CD4-positive, alpha-beta T cell (primary cell): Measurements from ENCODE around the gene PTCHD1. TPM values are rescaled to one million over a fixed set of nuclear protein-coding genes. Genes with fewer than 3 reads are reported as not detected.

Experiments used
- ATAC-seq: fragments of 200-7000 bp; cut with Tn5 transposase; one replicate; pipeline ENCODE4 v1.10.0; 2022; ENCODE audit warnings: mild to moderate bottlenecking; ENCODE audit not compliant: poor library complexity
- CTCF ChIA-PET: fragments of 350-600 bp; sonication (Branson Sonifier 250); formaldehyde crosslinking; loops from one replicate; lab custom pipeline; 2021; ENCODE audit warnings: antibody characterized with exemption, inconsistent platforms; lab: Charles Lee
- POLR2A ChIA-PET: fragments of 350-600 bp; sonication (Branson Sonifier 250); formaldehyde crosslinking; loops from one replicate; lab custom pipeline; 2021; ENCODE audit warnings: antibody characterized with exemption, inconsistent platforms; lab: Charles Lee
- DNase-seq, 14 experiments: peaks; one replicate each; pipeline ENCODE4 v3.0.0-alpha.2; 2013 to 2020; ENCODE audit warnings: mixed read lengths in 2 of 14
- H3K27ac ChIP-seq, 2 donors: one replicate each; pipeline versions ENCODE4 v1.5.1 to v1.7.0; 2013; ENCODE audit warnings: low read length in 2 of 2, low read depth in 1 of 2, mild to moderate bottlenecking in 1 of 2
- H3K27me3 ChIP-seq, 2 experiments: 1 replicate in 1 of 2; 2 replicates in 1 of 2; pipeline versions ENCODE4 v1.6.1 to v1.7.0; 2013; ENCODE audit warnings: low read length in 2 of 2, control low read depth in 1 of 2, mild to moderate bottlenecking in 1 of 2, moderate library complexity in 1 of 2; ENCODE audit not compliant: insufficient read depth in 2 of 2, control insufficient read depth in 1 of 2
- H3K36me3 ChIP-seq: one replicate; pipeline ENCODE4 v1.6.1; 2013; ENCODE audit warnings: low read length, control low read depth; ENCODE audit not compliant: insufficient read depth
- H3K4me1 ChIP-seq: one replicate; pipeline ENCODE4 v1.6.1; 2013; ENCODE audit warnings: low read length, control low read depth; ENCODE audit not compliant: insufficient read depth
- H3K4me3 ChIP-seq: one replicate; pipeline ENCODE4 v1.5.1; 2013; ENCODE audit warnings: mild to moderate bottlenecking, low read length, moderate library complexity
- H3K9me3 ChIP-seq, 2 experiments: 1 replicate in 1 of 2; 2 replicates in 1 of 2; pipeline versions ENCODE4 v1.6.1 to v1.7.0; 2013; ENCODE audit warnings: low read length in 2 of 2, mild to moderate bottlenecking in 2 of 2, control low read depth in 1 of 2, moderate library complexity in 1 of 2; ENCODE audit not compliant: control insufficient read depth in 1 of 2, insufficient read depth in 1 of 2
- H3K27ac Mint-ChIP-seq: one replicate; pipeline ENCODE4 v1.8.0; 2020; ENCODE audit warnings: mixed read lengths
- H3K27me3 Mint-ChIP-seq: one replicate; pipeline ENCODE4 v1.8.0; 2021; ENCODE audit warnings: mixed read lengths
- H3K36me3 Mint-ChIP-seq: one replicate; pipeline ENCODE4 v1.8.0; 2021; ENCODE audit warnings: low read depth, mixed read lengths
- H3K4me1 Mint-ChIP-seq: one replicate; pipeline ENCODE4 v1.8.0; 2021; ENCODE audit warnings: low read depth, mixed read lengths
- H3K4me3 Mint-ChIP-seq: one replicate; pipeline ENCODE4 v1.8.0; 2020; ENCODE audit warnings: mild to moderate bottlenecking, mixed read lengths
- H3K9me3 Mint-ChIP-seq: one replicate; pipeline ENCODE4 v1.8.0; 2020; ENCODE audit warnings: mixed read lengths
- CTCF ChIP-seq: fragments of 200-600 bp; IDR thresholded peaks from one replicate; pipeline ENCODE4 v1.8.0; 2022; ENCODE audit warnings: antibody characterized with exemption, mild to moderate bottlenecking
- intact Hi-C, 2 experiments: fragments of 100-400 bp; cut with DNase I in 1 of 2; cut with micrococcal nuclease in 1 of 2; formaldehyde crosslinking; loops; one replicate each; pipeline versions ENCODE4 v1.15.1 to v1.9.0; 2023 to 2025; cut with DNase I, micrococcal nuclease
- total RNA-seq, 174 experiments: library from RNA in 2 of 174; stranded (reverse) in 2 of 174; gene quantifications; one replicate each; pipeline ENCODE4 v1.2.3 and lab custom pipeline; 2021 to 2026

The PTCHD1 gene
- total RNA-seq, 2 experiments from 2014 or later = not detected

- intact Hi-C loops = no loop called here
- no peak overlapping the region for H3K27ac Mint-ChIP-seq
- no peaks in the 10 kb centered on the region for H3K9me3 Mint-ChIP-seq
- no peaks in the 10 kb centered on the region for H3K27me3 ChIP-seq
- POLR2A ChIA-PET = no interaction called here
- no peaks in the 10 kb centered on the region for H3K27me3 Mint-ChIP-seq
- H3K9me3 ChIP-seq = no peaks in the 10 kb centered on the region
- H3K27ac ChIP-seq = no peak overlapping the region
- TF ChIP-seq CTCF = no peak
- CTCF ChIA-PET = no interaction called here
- DNase-seq = no peak
- no peak for ATAC-seq
- H3K4me1 Mint-ChIP-seq = no peaks in the 10 kb centered on the region
- H3K4me3 Mint-ChIP-seq = no peak overlapping the region
- no peaks in the 10 kb centered on the region for H3K4me1 ChIP-seq
- no peaks in the 10 kb centered on the region for H3K36me3 Mint-ChIP-seq
- H3K36me3 ChIP-seq = no peaks in the 10 kb centered on the region
- H3K4me3 ChIP-seq = no peak overlapping the region
Observed at GRCh38 chrX:23389196-23389792, 54.6 kb downstream of the PTCHD1 start.

GRCh38 chrX:23390979-23391378 lies 56.3 kb downstream of the PTCHD1 start:
- Mint-ChIP-seq H3K27me3 (no peaks in the 10 kb centered on the region), H3K4me3 (no peak overlapping the region), H3K36me3 (no peaks in the 10 kb centered on the region), H3K9me3 (no peaks in the 10 kb centered on the region), H3K4me1 (no peaks in the 10 kb centered on the region), H3K27ac (no peak overlapping the region)
- ChIA-PET POLR2A (no interaction called here), CTCF (no interaction called here)
- no peaks in the 10 kb centered on the region for H3K9me3 ChIP-seq
- no peak overlapping the region for H3K27ac ChIP-seq
- H3K27me3 ChIP-seq = no peaks in the 10 kb centered on the region
- H3K4me3 ChIP-seq = no peak overlapping the region
- intact Hi-C loops = no loop called here
- DNase-seq = no peak
- no peak for TF ChIP-seq CTCF
- no peak for ATAC-seq
- H3K4me1 ChIP-seq = no peaks in the 10 kb centered on the region
- H3K36me3 ChIP-seq = no peaks in the 10 kb centered on the region

GRCh38 chrX:23392195-23392594 lies 57.5 kb downstream of the PTCHD1 start:
- no peaks in the 10 kb centered on the region for H3K27me3 Mint-ChIP-seq
- no peaks in the 10 kb centered on the region for H3K4me1 Mint-ChIP-seq
- intact Hi-C loops = no loop called here
- DNase-seq (no peak), ATAC-seq (no peak)
- no peak overlapping the region for H3K4me3 ChIP-seq
- no peak overlapping the region for H3K4me3 Mint-ChIP-seq
- ChIA-PET POLR2A (no interaction called here), CTCF (no interaction called here)
- H3K36me3 Mint-ChIP-seq = no peaks in the 10 kb centered on the region
- H3K36me3 ChIP-seq = no peaks in the 10 kb centered on the region
- no peaks in the 10 kb centered on the region for H3K9me3 Mint-ChIP-seq
- no peak overlapping the region for H3K27ac ChIP-seq
- H3K27me3 ChIP-seq = no peaks in the 10 kb centered on the region
- TF ChIP-seq CTCF = no peak
- no peaks in the 10 kb centered on the region for H3K9me3 ChIP-seq
- no peaks in the 10 kb centered on the region for H3K4me1 ChIP-seq
- no peak overlapping the region for H3K27ac Mint-ChIP-seq
